HG03025 (cell line): ENCODE measurements around the gene COL3A1.

Source experiments
- ATAC-seq: cut with Tn5 transposase; IDR thresholded peaks from one replicate; pipeline ENCODE4 v1.9.1; 2021; ENCODE audit warnings: mild to moderate bottlenecking, moderate library complexity; ENCODE audit not compliant: unreplicated experiment, low FRiP score

Gene COL3A1

GRCh38 chr2:189014449-189015138, 40.4 kb downstream of the COL3A1 start:
- ATAC-seq: no peak

DNA sequence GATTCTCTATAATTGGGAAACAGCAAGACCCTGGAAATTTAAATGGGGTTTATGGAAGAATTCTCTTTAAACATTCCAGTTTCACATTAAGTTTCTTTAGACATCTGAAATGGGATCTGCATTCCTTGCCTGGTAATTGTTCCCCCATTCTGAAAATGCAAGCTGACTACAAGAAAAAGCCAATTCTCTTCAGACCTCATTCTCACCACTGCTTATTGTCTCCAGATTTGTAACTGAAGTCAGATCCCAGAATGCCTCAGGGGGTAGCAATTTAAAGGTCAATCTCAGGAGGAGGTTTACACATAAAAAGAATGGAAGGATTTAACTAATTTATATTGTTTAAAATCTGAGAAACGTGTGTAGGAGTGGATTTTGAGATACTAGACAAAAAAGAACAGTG, 41.2 kb downstream of the COL3A1 start:
- no peak for ATAC-seq

- no peak for ATAC-seq
These were observed 42.2 kb downstream of the COL3A1 start for GRCh38 chr2:189016311-189016861.

- ATAC-seq: no peak
These were observed 44.5 kb downstream of the COL3A1 start for GRCh38 chr2:189018631-189019030.

DNA sequence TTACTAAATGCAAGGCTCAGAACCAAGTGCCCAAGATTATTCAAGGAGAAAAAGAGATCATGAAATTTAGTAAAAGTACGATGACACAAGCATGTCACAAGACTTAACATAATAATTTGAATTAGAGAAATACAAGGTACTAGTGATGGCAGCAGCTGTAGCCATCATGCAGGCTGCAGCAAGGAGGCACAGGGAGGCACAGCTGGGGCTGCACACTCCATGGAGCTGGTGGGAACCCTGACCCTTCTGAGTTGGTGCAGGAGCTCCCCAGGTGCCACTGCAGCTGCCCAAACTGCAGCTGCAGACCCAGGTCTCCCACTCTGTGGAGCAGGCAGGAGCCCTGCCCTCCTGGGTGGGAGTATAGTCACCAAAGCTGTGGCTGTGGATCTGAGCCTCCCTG, 46.0 kb downstream of the COL3A1 start:
- no peak for ATAC-seq

- ATAC-seq: no peak
These were observed 47.9 kb downstream of the COL3A1 start for GRCh38 chr2:189022053-189022481.

DNA sequence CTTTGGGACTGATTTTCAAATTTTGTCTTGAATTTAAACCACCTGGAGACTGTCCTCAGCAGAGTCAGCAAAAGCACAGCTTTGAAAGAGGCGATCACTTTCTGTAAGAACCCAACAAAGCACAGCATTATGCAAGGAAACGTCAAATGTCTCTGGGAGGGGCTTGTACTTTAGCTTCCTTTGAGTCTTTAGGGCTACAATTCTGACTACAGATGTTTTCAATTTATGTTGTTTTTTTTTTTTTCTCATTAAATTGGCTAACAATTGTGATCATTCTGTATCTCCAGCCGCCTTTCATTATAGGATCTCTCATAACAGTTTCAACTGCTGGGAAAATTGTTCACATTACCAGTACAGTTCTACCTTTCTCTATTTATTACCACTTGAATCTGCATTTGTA, 48.3 kb downstream of the COL3A1 start:
- no peak for ATAC-seq

GRCh38 chr2:189024901-189025618, 50.9 kb downstream of the COL3A1 start:
- ATAC-seq: no peak

GRCh38 chr2:189037518-189037917, 63.3 kb downstream of the COL3A1 start:
- no peak for ATAC-seq

DNA sequence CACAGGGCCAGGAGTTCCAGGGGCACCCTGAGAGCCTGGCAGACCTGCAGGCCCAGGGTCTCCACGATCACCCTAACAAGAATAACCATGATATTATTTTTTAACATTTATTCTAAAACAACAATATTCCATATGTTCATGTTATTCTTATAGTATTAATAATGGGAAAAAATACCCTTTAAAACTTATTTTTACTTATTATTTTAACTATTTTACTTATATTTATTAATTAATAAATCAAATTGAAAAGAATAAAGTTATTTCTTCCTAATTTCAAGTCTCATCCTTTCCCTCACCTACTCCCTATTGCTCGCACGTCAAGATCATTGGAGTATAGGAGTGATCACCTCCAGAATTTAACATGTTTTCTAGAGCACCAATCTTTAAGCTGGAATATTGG, 71.7 kb downstream of the COL3A1 start:
- ATAC-seq: no peak

DNA sequence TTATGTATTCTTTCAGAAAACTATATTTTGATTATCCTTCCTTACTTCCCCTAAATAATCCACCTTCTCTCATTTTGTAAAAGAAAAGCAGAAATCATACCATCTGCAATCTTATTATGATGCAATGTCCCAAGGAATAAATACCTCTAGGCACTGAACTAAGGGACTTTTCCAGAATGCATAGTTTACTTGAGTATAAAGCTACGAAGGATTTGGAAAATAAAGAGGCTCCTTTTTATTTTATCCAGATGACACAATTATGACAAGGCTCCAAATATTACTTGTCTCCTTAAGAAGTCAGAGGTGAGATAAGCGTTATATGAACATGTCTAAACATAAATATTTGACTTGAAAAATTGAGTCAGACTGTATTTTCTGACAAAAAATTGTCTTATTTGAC, 72.1 kb downstream of the COL3A1 start:
- no peak for ATAC-seq

GRCh38 chr2:189047171-189047888, 73.2 kb downstream of the COL3A1 start:
- ATAC-seq: no peak

GRCh38 chr2:189048189-189048588, 74.0 kb downstream of the COL3A1 start:
- ATAC-seq: no peak

- ATAC-seq: no peak
These were observed 75.6 kb downstream of the COL3A1 start for GRCh38 chr2:189049709-189050164.

- ATAC-seq: no peak
These were observed 76.1 kb downstream of the COL3A1 start for GRCh38 chr2:189050165-189050712.

DNA sequence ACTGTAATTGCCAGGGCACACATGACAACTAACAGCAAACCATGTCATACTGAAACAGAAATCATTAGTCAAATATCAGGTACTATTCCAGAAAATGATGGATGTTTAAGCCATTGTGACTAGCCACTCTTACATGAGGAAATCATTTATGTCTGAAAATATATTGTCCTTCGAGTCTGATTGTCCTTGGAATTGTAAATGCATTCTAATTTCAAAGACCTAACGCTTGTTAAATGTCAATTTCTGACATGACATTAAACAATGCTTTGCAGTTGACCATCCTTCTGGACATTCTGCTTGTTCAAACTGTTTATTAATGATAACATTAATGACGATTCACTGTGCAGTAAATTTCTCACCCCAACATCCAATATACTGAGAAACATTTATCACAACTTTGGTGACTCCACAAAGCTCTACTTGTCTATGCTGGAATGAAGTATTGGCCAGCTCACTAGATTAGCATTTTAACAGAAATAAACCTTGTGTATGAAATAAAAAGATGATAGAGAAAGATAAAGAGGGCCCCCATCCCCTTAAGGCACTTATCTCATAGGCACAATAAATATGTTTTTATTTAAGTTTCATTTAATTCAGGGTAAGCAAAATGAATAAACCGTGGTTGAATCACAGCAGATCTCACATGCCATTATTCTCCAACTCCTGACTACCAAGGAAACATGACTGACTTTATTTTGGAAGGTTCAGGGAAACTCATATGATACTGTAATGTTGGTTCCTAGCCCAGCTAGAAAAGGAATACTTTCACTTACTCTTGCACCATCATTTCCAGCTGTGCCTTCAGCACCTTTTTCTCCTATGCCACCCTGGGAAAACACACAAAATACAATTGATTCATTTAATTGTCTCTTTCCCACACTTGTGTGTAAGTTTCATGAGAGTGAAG, 82.3 kb downstream of the COL3A1 start:
- ATAC-seq: no peak

DNA sequence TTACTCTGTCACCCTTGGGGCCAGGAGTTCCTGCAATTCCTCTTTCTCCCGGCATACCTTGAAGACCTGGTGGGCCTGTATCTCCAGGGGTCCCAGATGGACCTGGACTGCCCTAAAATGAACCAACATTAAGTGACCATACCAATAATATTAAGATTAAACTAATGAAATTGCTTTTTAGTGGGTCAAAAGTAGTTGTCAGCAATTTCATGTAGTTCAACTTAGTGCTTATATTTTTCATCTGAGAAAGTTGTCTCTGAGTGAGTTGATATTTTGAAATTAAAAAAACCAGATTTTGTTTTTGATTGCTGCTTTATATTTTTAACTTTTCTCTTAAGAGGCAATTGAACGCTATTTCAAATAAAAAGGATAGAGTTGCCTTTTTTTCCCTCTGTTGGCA, 83.1 kb downstream of the COL3A1 start:
- ATAC-seq: no peak

- no peak for ATAC-seq
These were observed 86.0 kb downstream of the COL3A1 start for GRCh38 chr2:189060096-189060642.
